ENCODE data around the gene TBX15. TPM values are rescaled to one million over a fixed set of nuclear protein-coding genes. Genes with fewer than 3 reads are reported as not detected.
A peak's percentile ranks its signal among the peaks of the same experiment; 100 is the strongest.

Gene TBX15
- total and polyA plus RNA-seq, 2 experiments from 2014 or later: not detected

DNA sequence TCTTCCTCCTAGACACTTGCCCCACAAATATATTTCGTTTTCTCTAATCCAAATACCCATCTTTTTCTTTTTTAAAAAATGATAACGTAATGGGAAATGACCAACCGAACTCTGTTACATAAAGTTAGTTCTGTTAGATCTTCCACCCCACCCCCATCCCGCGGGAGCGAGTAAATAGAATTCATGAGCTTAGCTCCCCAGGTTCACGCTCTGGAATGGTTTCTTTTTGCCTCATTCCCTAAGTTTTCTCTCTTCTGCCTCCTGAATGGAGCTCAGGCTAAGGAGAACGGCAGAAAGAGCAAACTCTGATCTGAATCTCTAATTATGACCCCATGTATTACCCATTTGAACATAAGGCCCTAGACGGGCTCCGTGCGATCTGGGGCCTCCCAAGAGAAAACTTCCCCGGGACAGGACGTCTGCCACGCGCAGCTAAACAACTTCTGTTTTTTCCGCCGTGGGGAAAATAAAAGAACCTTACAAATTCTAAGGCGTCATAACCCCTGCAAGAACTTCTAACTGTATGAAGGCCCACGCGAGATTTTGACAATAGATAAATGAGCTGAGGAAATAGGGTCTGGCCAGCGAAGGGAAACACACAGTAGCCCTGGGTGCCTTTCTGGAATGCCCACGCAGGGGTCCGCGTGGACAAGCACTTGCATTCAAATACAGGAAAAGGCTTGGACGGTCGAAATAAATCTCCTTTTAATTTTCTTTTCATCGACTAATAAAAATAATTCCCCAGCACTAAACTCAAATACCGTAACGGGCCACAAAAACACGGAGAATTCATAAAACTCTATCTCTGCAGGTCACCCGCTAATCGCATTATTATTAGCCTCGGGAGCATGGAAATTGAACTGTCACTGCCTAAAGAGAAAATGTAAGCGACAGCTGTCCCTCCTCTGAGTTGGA, 2.2 kb downstream of the TBX15 start:
- H3K9me3 ChIP-seq (ENCODE audit: low read depth): no peaks in the 10 kb centered on the region
- H3K4me1 ChIP-seq (ENCODE audit: low read depth): peaks cover 15% of the 10 kb centered on the region
- no peak for TF ChIP-seq CTCF (IDR thresholded peaks at IDR 0.05; ENCODE audit: low read depth, low read length)
- peaks cover 100% of the 10 kb centered on the region for H3K27me3 ChIP-seq
- no peaks in the 10 kb centered on the region for H3K36me3 ChIP-seq
- H3K27ac ChIP-seq: no peak overlapping the region
- DNase-seq (ENCODE audit: low read depth in 1 of 2, low spot score in 1 of 2): no peak
- H3K4me3 ChIP-seq: no peak overlapping the region

GRCh38 chr1:118984722-118985639, 3.2 kb downstream of the TBX15 start:
- DNase-seq (ENCODE audit: low read depth in 1 of 2, low spot score in 1 of 2): no peak
- Histone ChIP-seq H3K36me3 (no peaks in the 10 kb centered on the region), H3K27me3 (peaks cover 100% of the 10 kb centered on the region), H3K9me3 (ENCODE audit: low read depth) (no peaks in the 10 kb centered on the region), H3K4me1 (ENCODE audit: low read depth) (peaks cover 15% of the 10 kb centered on the region), H3K27ac (no peak overlapping the region), H3K4me3 (no peak overlapping the region)
- TF ChIP-seq CTCF (IDR thresholded peaks at IDR 0.05; ENCODE audit: low read depth, low read length): no peak

GRCh38 chr1:118984086-118984721, 3.9 kb downstream of the TBX15 start:
- Histone ChIP-seq H3K27me3 (peaks cover 100% of the 10 kb centered on the region), H3K4me1 (ENCODE audit: low read depth) (peaks cover 17% of the 10 kb centered on the region), H3K36me3 (no peaks in the 10 kb centered on the region), H3K9me3 (ENCODE audit: low read depth) (no peaks in the 10 kb centered on the region), H3K27ac (no peak overlapping the region), H3K4me3 (no peak overlapping the region)
- no peak for TF ChIP-seq CTCF (IDR thresholded peaks at IDR 0.05; ENCODE audit: low read depth, low read length)
- DNase-seq (ENCODE audit: low read depth in 1 of 2, low spot score in 1 of 2): peak; percentile 34 to 66

DNA sequence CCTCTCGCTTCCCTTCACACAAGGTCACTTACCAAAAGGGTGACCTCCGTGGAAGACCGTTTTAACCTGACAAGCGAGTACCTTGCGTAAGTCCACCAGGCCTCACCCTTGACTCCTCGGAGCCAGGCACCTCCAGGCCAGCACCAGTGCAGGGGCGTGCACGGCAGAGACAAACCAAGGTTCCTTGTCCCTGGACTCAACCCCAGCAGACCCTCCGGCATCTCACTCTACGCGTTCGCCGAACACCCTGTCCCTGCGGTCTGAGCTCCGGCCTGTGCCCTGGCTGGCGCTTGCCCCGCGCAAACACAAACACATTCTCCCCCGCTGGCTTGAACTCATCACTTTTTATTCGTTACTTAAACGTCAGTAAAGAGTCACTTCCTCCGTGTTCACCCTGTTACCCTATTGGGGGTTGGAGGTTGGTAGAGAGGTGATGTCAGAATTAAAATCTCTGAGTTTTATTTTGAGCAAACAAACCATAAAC, 4.5 kb downstream of the TBX15 start:
- H3K27ac ChIP-seq: no peak overlapping the region

More for the DNA sequence above, 4.5 kb downstream of the TBX15 start:
- H3K4me3 ChIP-seq: no peak overlapping the region
- no peaks in the 10 kb centered on the region for H3K36me3 ChIP-seq
- no peaks in the 10 kb centered on the region for H3K9me3 ChIP-seq (ENCODE audit: low read depth)
- peaks cover 12% of the 10 kb centered on the region for H3K4me1 ChIP-seq (ENCODE audit: low read depth)
- peaks cover 100% of the 10 kb centered on the region for H3K27me3 ChIP-seq
- TF ChIP-seq CTCF (IDR thresholded peaks at IDR 0.05; ENCODE audit: low read depth, low read length): no peak
- no peak for DNase-seq (ENCODE audit: low read depth in 1 of 2, low spot score in 1 of 2)
